8988T (cell line): Measurements from ENCODE around the gene LRRC2.
A peak's percentile ranks its signal among the peaks of the same experiment; 100 is the strongest.
"Not testable (repeated sequence)": the region's sequence is repeated elsewhere in the genome, so short reads cannot be mapped to it uniquely, and the experiment has no call there.

Experiments used
- DNase-seq: peaks from one replicate; pipeline ENCODE4 v3.0.0; 2011

Gene LRRC2

GRCh38 chr3:46580675-46581074, 14.6 kb upstream of the LRRC2 start:
- DNase-seq = no peak

GRCh38 chr3:46579756-46580286, 13.7 kb upstream of the LRRC2 start:
- DNase-seq = no peak

DNA sequence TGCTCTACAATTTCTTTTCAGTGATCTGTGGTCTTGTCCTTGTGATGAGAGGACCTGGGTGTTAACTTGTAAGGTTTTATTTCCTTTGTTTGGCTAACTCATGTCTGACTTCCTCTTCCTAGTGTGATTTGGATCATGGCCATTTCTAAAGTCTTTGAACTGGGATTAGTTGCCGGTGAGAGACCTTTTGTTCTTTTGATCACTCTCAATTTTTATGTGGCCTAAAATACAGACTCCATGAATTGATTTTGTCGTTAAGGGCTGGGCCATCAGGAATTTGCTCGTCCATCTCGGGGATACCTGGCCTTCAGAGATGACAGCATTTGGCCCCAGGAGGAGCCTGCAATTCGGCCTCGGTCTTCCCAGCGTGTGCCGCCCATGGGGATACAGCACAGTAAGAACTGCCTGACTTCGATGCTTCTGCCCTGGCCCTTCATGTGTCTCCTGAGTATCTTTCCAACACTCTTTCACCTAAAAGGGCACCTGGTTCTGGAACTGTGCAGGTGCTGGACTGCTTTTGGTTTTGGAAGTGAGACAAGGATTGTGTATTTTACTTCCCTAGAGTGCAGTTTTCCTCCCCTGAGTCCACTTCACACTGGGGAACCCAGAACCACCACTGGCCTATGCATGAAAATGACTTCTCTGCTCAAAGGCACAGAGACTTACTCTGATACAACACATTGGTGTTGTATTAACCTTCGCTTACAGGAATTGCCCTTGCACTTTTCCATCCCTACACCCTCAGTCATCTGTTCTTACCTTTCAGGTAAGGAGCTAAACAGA, 13.1 kb upstream of the LRRC2 start:
- no peak for DNase-seq

GRCh38 chr3:46577580-46578249, 11.6 kb upstream of the LRRC2 start:
- DNase-seq = not testable (repeated sequence)

- DNase-seq = no peak
These were observed 10.8 kb upstream of the LRRC2 start for GRCh38 chr3:46576879-46577278.

DNA sequence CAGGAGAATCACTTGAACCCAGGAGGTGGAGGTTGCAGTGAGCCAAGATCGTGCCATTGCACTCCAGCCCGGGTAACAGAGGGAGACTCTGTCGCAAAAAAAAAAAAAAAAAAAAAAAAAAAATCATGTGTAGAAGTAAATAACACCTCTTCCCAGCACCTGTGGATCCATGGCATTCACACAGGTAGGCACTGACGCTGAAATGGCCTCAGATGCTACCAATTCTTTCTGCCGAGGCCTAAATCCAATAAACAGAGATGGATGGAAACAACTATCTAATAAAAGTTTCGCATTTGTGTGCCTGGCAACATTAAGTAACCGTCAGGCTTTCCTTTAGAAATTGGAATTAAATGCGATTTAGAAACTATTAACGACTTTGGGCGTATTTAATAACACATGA, 10.3 kb upstream of the LRRC2 start:
- DNase-seq = no peak

DNA sequence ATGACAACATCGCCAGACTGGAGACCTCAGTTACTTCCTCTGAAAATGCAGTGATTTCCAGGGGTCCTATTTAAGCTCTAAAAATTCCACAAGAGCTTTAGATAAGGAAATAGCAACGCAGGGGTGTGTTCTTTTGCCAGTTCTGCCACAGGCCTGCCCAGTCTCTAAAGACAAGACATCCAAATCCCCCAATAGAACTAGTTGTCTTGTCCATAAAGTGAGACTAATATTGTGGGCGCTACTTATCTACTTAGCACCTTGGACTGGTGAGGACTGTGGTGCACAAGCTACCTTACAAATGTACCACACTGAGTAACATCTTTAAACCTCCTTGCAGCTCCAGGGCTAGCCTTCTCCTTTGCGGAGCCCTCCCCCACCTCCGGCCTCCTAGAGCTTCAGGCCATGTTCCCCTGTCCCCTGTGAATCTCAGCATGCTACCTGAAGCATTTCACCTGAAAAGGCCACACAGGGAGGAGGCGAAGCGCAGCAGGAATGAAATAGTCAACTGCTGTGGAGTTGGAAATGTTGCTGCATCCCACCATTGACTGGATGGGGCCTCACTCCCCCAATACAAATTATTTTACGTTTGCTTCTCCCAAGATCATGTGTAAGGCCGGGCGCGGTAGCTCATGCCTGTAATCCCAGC, 9.6 kb upstream of the LRRC2 start:
- no peak for DNase-seq

DNA sequence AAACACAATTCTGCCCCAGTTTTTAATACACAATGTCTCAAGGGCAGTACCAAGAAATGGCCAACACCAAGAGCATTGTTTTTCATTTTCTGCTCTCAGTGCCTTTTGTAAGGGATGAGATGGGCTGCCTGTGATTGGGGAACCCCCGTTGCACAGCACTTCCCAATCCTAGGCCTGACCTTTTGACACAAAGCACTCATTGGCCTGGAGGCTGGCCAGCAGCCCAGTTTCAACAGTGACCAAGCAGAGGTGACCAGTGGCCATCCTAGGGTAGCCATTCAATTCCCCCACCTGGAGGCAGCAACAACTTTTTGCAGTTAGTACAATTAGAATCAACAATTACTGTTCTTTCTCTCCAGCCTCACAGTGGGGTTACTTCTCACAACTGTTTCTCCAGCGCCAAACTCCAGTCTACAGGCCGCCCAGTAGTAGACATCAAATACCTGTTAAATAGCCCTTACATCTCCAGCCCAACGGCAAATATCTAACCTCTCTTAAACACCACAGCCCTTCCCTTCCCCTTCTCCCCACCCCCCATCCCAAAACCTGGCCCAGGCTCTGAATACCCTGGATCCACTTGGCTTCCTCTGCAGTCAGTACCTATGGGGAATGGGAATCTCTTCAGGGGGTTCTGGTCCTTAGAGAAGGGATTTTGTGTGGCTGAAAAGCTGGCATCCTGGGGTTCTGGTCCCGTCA, 8.9 kb upstream of the LRRC2 start:
- DNase-seq = no peak

DNA sequence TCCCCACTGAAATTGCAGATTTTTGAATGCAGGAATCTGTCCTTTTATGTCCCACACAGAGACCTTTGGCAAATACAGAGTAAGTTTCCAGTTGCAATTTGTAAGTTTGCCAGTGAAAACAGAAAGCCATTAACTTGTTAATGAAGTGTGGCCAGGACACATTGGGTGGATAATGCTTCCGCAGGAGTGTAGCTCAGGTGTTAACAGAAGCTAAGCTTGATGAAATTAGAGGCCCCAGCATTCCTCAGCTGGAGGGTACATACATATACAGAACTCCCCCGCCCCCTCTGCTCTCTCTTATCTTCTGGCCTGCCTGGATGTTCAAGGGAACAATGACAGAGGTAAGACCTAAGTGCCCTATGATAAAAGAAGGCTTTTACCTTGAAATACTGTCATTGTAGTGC, 8.1 kb upstream of the LRRC2 start:
- DNase-seq = no peak

- no peak for DNase-seq
These were observed 7.6 kb upstream of the LRRC2 start for GRCh38 chr3:46573701-46574100.

DNA sequence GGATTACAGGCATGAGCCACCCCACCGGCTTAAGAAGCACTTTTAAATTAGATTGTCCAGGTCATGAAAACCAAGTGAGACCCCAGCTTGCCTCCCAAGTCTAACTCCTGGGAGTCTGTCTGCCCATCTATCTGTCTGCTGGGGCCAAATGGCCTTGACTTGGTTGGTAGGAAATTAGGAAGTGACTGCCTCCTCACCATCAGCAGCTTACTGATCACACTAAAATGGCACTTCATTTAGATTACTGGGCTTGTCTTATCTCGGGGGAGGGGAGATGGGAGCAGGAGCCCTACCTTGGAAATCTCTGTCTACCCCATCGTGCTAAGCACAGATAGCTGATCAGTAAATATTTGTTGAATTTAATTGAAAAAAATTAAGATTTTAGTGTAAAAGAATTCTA, 5.6 kb upstream of the LRRC2 start:
- no peak for DNase-seq

GRCh38 chr3:46565607-46566039, 479 bp downstream of the LRRC2 start:
- DNase-seq = peak; percentile 37

GRCh38 chr3:46565077-46565476, 1.0 kb downstream of the LRRC2 start:
- no peak for DNase-seq

DNA sequence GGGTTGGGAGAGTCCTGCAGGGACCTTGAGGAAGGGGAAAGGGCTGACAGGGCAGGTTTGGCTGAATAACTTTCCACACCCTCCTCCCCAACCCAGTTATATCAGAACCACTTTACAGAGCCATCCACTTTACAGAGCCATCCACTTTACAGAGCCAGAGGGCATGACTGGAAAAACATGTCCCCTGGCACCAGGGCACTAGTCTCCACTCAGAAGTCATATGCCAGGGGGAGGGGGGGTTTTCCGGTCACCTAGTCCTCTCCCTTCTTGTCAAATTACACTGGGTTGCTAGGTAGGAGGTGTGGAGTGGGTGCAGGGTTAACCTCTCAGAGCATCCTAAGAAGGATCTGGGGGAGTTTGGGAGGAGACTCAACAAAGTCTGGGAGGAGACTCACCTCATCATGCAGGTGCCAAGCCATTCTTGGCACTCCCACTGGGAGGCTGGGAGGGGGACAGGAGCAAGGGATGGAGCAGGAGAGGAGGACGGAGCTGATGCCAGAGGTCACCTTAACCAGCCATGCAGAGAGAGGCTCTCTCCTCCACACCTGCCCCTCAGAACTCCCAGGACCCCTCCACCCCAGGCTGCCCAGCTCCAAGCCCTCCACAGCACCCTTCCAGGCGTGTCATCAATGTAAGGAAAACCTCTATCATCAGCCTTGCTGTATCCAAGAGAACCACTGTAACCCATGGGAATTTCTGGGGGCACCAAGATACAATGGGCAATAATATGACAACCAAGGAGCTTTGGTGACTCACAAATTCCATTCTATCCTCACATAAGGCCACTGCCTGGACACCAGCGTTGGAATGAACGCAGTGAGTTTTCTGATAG, 1.7 kb downstream of the LRRC2 start:
- DNase-seq = no peak

DNA sequence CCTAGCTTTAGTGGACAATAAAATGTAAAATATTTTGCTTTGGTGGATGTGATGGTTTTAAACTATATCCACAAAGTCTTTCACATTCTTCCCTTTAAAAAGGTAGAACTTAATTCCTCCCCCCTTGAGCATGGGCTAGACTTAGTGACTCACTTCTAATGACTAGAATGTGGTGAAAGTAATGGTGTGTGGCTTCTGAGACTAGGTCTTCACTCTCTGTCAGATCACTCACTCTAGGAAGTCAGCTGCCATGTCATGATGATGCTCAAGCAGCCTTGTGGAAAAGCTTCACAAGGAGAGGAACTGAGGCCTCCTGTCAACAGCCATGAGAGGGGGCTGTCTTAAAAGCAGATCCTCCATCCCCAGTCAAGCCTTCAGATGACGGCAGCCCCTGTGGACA, 4.2 kb downstream of the LRRC2 start:
- DNase-seq = no peak

- no peak for DNase-seq
These were observed 4.6 kb downstream of the LRRC2 start for GRCh38 chr3:46561511-46561910.

GRCh38 chr3:46559091-46559704, 6.9 kb downstream of the LRRC2 start:
- DNase-seq = no peak

DNA sequence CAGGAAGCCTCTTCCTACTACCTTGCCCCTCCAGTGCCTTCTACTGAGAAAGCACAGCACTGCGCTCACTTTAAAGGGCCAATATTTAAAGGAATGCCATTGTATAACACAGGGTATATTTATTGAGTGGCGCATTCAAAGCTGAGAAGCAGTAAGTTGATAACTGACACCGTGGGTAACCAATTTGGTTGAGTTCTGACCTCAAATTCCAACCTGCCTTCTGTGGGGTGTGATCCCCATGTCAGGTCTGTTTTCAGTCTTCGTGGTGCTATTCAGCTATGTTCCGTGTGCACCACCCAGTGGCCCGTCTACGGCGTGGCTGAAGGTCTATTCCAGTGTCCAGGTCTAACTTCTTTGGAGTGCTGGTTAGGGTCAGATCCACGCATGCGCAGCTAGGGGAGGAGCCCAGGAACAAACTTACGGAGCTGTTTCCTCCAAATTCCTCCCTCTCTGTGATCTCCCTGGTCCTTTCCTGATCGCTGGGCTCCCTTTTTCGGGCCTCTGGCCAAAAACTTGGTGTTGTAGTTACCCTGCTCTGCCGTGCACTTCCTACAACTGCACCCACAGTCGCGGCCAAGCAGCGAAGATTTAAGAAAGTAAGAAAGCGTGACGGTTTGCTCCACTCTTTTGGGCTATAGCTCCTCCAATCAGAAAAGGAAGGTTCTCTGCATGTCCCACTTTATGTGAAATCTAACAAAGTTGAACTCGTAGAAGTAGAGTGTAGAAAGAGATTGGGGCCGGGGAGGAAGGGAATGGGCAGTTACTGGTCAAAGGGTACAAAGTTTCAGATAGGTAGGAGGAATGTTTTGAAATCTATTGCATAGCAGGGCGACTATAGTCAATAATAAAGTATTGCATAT, 7.7 kb downstream of the LRRC2 start:
- peak; percentile 68 for DNase-seq

- DNase-seq = no peak
These were observed 8.3 kb downstream of the LRRC2 start for GRCh38 chr3:46557814-46558183.

DNA sequence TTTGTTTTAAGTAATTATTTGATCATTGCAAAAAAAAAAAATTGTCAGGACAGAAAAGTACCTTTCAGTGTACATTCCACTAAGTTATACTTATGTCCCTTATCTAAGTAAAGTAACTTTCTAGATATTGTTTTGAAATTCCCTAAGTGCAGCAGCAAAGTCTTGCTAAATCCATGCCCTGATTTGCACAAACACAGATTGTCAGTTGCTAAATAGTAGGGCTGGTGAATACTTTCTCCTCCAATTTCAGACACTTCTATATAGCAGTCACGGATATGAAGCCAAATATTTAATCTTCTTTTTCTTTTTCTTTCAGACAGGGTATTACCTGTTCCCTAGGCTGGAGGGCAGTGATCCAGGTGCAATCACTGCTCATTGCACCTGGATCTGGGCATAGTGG, 12.9 kb downstream of the LRRC2 start:
- no peak for DNase-seq

DNA sequence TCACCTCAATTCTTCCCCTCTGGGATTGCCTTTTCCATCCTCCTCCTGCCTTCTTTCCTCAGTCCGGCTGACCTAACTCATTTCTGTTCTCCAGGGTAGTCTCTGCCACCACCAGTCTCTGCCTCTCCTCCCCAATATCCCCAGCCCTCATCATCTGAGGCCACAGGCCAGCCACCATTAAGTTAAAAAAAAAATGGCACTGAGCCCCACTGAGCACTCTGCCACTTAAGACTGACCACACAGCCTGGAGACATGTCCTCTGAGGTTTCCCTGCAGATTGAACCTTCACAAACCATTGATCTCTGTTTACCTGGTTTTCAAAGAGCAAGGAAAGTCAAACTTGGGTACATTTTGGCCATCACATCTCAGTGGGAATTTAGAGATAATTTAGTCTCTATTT, 13.6 kb downstream of the LRRC2 start:
- no peak for DNase-seq
